ENCODE data around the gene SUN3. TPM values are rescaled to one million over a fixed set of nuclear protein-coding genes. Genes with fewer than 3 reads are reported as not detected.

Gene SUN3
- total RNA-seq, 1 experiment from 2014 or later = not detected

DNA sequence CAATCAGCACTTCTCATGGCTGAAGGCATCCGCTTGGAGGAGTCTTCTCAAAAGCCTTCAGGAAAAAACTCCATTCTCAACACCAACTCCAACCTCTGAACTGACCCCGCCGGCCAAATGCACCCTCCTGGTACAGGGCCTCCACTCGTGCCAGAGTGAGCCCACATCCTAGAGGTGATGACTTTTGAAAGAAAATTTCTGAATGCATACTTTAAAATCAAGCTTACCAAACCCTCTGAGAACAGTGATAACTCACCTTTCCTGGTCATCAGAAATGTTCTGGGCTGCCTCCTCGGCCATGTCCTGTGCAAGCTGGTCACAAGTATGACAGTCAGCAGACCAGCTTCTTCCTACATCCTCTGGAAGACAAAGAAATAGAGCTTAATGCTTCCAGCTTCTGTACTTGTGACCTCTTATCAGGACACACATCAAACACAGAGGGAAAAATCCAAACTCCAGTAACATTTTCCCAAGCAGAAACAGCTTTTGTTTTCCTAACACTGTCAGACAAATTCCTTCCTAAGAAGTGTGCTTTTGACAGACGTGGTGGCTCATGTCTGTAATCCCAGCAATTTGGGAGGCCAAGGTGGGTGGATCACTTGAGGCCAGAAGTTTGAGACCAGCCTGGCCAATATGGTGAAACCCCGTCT lies 80.6 kb downstream of the SUN3 start, which contains the start of gene PKD1L1 (continued):
- TF ChIP-seq, protein P1, sequence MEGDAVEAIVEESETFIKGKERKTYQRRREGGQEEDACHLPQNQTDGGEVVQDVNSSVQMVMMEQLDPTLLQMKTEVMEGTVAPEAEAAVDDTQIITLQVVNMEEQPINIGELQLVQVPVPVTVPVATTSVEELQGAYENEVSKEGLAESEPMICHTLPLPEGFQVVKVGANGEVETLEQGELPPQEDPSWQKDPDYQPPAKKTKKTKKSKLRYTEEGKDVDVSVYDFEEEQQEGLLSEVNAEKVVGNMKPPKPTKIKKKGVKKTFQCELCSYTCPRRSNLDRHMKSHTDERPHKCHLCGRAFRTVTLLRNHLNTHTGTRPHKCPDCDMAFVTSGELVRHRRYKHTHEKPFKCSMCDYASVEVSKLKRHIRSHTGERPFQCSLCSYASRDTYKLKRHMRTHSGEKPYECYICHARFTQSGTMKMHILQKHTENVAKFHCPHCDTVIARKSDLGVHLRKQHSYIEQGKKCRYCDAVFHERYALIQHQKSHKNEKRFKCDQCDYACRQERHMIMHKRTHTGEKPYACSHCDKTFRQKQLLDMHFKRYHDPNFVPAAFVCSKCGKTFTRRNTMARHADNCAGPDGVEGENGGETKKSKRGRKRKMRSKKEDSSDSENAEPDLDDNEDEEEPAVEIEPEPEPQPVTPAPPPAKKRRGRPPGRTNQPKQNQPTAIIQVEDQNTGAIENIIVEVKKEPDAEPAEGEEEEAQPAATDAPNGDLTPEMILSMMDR (IDR thresholded peaks at IDR 0.05) = no peak
- no peak for TF ChIP-seq CREB1 (CRISPR knock-in tag; IDR thresholded peaks at IDR 0.05)
- TF ChIP-seq ZNF671 (CRISPR knock-in tag; IDR thresholded peaks at IDR 0.05) = no peak
- TF ChIP-seq MXD4 (CRISPR knock-in tag; IDR thresholded peaks at IDR 0.05; ENCODE audit: borderline replicate concordance) = no peak
- TF ChIP-seq ZNF396 (CRISPR knock-in tag; IDR thresholded peaks at IDR 0.05; ENCODE audit: borderline replicate concordance) = no peak
- no peak for TF ChIP-seq KAT7 (CRISPR knock-in tag; IDR thresholded peaks at IDR 0.05; ENCODE audit: borderline replicate concordance)
- no peak for TF ChIP-seq ELF4 (CRISPR knock-in tag; IDR thresholded peaks at IDR 0.05; ENCODE audit: low read depth)
- TF ChIP-seq, protein P2, sequence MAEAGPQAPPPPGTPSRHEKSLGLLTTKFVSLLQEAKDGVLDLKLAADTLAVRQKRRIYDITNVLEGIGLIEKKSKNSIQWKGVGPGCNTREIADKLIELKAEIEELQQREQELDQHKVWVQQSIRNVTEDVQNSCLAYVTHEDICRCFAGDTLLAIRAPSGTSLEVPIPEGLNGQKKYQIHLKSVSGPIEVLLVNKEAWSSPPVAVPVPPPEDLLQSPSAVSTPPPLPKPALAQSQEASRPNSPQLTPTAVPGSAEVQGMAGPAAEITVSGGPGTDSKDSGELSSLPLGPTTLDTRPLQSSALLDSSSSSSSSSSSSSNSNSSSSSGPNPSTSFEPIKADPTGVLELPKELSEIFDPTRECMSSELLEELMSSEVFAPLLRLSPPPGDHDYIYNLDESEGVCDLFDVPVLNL (CRISPR knock-in tag; IDR thresholded peaks at IDR 0.05; ENCODE audit: borderline replicate concordance, low read depth) = no peak
- TF ChIP-seq, protein P3, sequence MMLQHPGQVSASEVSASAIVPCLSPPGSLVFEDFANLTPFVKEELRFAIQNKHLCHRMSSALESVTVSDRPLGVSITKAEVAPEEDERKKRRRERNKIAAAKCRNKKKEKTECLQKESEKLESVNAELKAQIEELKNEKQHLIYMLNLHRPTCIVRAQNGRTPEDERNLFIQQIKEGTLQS (CRISPR knock-in tag; conservative IDR thresholded peaks at IDR 0.05) = no peak
- TF ChIP-seq ZNF317 (CRISPR knock-in tag; IDR thresholded peaks at IDR 0.05; ENCODE audit: borderline replicate concordance, low read depth) = no peak
- TF ChIP-seq NFYB (CRISPR knock-in tag; conservative IDR thresholded peaks at IDR 0.05; ENCODE audit: low read depth) = no peak

DNA sequence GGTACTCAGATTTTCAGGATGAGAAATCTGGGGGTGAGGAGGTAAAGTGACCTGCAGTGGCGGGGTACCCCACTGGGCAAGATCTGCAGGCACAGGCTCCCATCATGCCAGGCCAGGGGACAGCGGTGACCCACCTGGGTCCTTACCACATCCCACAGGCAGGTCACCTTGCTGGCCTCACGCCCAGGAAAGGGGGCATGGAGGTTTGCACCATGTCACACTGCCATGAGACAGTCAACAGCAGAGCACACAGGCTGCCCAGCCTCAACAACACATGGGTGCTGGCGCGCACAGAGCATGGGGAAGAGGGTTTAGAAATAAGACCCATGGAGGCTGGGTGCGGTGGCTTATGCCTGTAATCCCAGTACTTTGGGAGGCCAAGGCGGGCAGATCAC lies 81.6 kb downstream of the SUN3 start:
- ATAC-seq = no peak
- ChIA-PET POLR2A (no interaction called here), CTCF (no interaction called here)
- Mint-ChIP-seq H3K4me1 (peaks cover 27% of the 10 kb centered on the region), H3K4me3 (no peak overlapping the region), H3K9me3 (no peaks in the 10 kb centered on the region), H3K27ac (no peak overlapping the region), H3K27me3 (ENCODE audit: low read depth) (no peaks in the 10 kb centered on the region), H3K36me3 (no peaks in the 10 kb centered on the region)
- DNase-seq (ENCODE audit: low spot score) = no peak
- TF ChIP-seq RORB (CRISPR knock-in tag; IDR thresholded peaks at IDR 0.05) (no peak), GABPB1 (CRISPR knock-in tag; IDR thresholded peaks at IDR 0.05) (no peak), ZNF219 (CRISPR knock-in tag; IDR thresholded peaks at IDR 0.05; ENCODE audit: borderline replicate concordance) (no peak), NFYB (CRISPR knock-in tag; conservative IDR thresholded peaks at IDR 0.05; ENCODE audit: low read depth) (no peak), NFE2L1 (CRISPR knock-in tag; IDR thresholded peaks at IDR 0.05) (no peak), ZBTB21 (CRISPR knock-in tag; IDR thresholded peaks at IDR 0.05; ENCODE audit: borderline replicate concordance) (no peak), NR3C1 (CRISPR knock-in tag; conservative IDR thresholded peaks at IDR 0.05; ENCODE audit: low read depth) (no peak), ZNF263 (CRISPR knock-in tag; IDR thresholded peaks at IDR 0.05; ENCODE audit: low read depth) (no peak), ETV6 (CRISPR knock-in tag; IDR thresholded peaks at IDR 0.05) (no peak)
- TF ChIP-seq, protein P4, sequence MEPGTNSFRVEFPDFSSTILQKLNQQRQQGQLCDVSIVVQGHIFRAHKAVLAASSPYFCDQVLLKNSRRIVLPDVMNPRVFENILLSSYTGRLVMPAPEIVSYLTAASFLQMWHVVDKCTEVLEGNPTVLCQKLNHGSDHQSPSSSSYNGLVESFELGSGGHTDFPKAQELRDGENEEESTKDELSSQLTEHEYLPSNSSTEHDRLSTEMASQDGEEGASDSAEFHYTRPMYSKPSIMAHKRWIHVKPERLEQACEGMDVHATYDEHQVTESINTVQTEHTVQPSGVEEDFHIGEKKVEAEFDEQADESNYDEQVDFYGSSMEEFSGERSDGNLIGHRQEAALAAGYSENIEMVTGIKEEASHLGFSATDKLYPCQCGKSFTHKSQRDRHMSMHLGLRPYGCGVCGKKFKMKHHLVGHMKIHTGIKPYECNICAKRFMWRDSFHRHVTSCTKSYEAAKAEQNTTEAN (CRISPR knock-in tag; IDR thresholded peaks at IDR 0.05) = no peak
- TF ChIP-seq, protein P5, sequence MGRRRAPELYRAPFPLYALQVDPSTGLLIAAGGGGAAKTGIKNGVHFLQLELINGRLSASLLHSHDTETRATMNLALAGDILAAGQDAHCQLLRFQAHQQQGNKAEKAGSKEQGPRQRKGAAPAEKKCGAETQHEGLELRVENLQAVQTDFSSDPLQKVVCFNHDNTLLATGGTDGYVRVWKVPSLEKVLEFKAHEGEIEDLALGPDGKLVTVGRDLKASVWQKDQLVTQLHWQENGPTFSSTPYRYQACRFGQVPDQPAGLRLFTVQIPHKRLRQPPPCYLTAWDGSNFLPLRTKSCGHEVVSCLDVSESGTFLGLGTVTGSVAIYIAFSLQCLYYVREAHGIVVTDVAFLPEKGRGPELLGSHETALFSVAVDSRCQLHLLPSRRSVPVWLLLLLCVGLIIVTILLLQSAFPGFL (CRISPR knock-in tag; IDR thresholded peaks at IDR 0.05; ENCODE audit: borderline replicate concordance) = no peak
- TF ChIP-seq, protein P6, sequence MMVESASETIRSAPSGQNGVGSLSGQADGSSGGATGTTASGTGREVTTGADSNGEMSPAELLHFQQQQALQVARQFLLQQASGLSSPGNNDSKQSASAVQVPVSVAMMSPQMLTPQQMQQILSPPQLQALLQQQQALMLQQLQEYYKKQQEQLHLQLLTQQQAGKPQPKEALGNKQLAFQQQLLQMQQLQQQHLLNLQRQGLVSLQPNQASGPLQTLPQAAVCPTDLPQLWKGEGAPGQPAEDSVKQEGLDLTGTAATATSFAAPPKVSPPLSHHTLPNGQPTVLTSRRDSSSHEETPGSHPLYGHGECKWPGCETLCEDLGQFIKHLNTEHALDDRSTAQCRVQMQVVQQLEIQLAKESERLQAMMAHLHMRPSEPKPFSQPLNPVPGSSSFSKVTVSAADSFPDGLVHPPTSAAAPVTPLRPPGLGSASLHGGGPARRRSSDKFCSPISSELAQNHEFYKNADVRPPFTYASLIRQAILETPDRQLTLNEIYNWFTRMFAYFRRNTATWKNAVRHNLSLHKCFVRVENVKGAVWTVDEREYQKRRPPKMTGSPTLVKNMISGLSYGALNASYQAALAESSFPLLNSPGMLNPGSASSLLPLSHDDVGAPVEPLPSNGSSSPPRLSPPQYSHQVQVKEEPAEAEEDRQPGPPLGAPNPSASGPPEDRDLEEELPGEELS (CRISPR knock-in tag; IDR thresholded peaks at IDR 0.05) = no peak
